Esophagus (tissue), 2 donors: ENCODE measurements around the gene KRTAP10-1. TPM values are rescaled to one million over a fixed set of nuclear protein-coding genes. Genes with fewer than 3 reads are reported as not detected.

ENCODE experiments used
- H3K27ac ChIP-seq, 2 donors: one replicate each; pipeline ENCODE4 v1.5.1; 2013; ENCODE audit warnings: low read depth in 2 of 2, mild to moderate bottlenecking in 2 of 2, inconsistent platforms in 1 of 2, low read length in 1 of 2, moderate library complexity in 1 of 2
- H3K27me3 ChIP-seq, 2 donors: one replicate each; pipeline ENCODE4 v1.6.1; 2013; ENCODE audit warnings: low read length in 2 of 2, control low read depth in 1 of 2, mild to moderate bottlenecking in 1 of 2; ENCODE audit not compliant: insufficient read depth in 2 of 2, control insufficient read depth in 1 of 2
- H3K36me3 ChIP-seq, 2 donors: one replicate each; pipeline ENCODE4 v1.6.1; 2013; ENCODE audit warnings: low read length in 1 of 2; ENCODE audit not compliant: control insufficient read depth in 2 of 2, insufficient read depth in 2 of 2
- H3K4me1 ChIP-seq, 2 donors: one replicate each; pipeline ENCODE4 v1.6.1; 2013; ENCODE audit warnings: low read length in 1 of 2; ENCODE audit not compliant: control insufficient read depth in 2 of 2, insufficient read depth in 2 of 2
- H3K4me3 ChIP-seq, 2 donors: one replicate each; pipeline ENCODE4 v1.5.1; 2013; ENCODE audit warnings: low read length in 2 of 2, mild to moderate bottlenecking in 2 of 2, low read depth in 1 of 2, moderate library complexity in 1 of 2
- H3K9me3 ChIP-seq, 2 donors: one replicate each; pipeline ENCODE4 v1.6.1; 2013; ENCODE audit warnings: mild to moderate bottlenecking in 2 of 2, low read depth in 1 of 2, low read length in 1 of 2, moderate library complexity in 1 of 2; ENCODE audit not compliant: control insufficient read depth in 2 of 2, insufficient read depth in 1 of 2
- WGBS, 2 donors: extraction: QIAGEN DNeasy Blood & Tissue Kit; methylation state at CpG; one replicate each; pipeline ENCODE4 v1.1.7; 2013; 5-methylcytosine and 5-hydroxymethylcytosine counted together
- polyA plus RNA-seq, 2 donors: library from polyadenylated mRNA; stranded (reverse); fragments of 200-250 nt; gene quantifications; one replicate each; pipeline ENCODE4 v1.2.3, GENCODE V29; 2013
- donor health status: healthy with polysubstance abuse.
- donor health status: Bipolar disorder and iron deficiency.

The KRTAP10-1 gene
- polyA plus RNA-seq, 2 donors, result not detected

GRCh38 chr21:44530903-44531605, 8.9 kb downstream of the KRTAP10-1 start:
- Histone ChIP-seq H3K27me3 (no peaks in the 10 kb centered on the region), H3K36me3 (no peaks in the 10 kb centered on the region), H3K4me1 (no peaks in the 10 kb centered on the region), H3K27ac (no peak overlapping the region), H3K9me3 (no peaks in the 10 kb centered on the region), H3K4me3 (no peak overlapping the region)
- 82 to 87% methylated on average over 23 of the region's 23 CpGs for WGBS, 2 donors

- WGBS, 2 donors, result 80 to 85% methylated on average over 7 of the region's 7 CpGs
- Histone ChIP-seq H3K36me3 (no peaks in the 10 kb centered on the region), H3K4me1 (no peaks in the 10 kb centered on the region), H3K27me3 (no peaks in the 10 kb centered on the region), H3K9me3 (no peaks in the 10 kb centered on the region), H3K4me3 (no peak overlapping the region), H3K27ac (no peak overlapping the region)
These were observed 9.6 kb downstream of the KRTAP10-1 start for GRCh38 chr21:44530221-44530902.

GRCh38 chr21:44529503-44530125, 10.4 kb downstream of the KRTAP10-1 start:
- H3K4me1 ChIP-seq, result no peaks in the 10 kb centered on the region
- H3K4me3 ChIP-seq, result no peak overlapping the region
- no peak overlapping the region for H3K27ac ChIP-seq
- WGBS, 2 donors, result 71 to 82% methylated on average over 23 of the region's 23 CpGs
- peaks cover 0 to 3% of the 10 kb centered on the region in 2 donors for H3K9me3 ChIP-seq
- H3K27me3 ChIP-seq, result no peaks in the 10 kb centered on the region
- no peaks in the 10 kb centered on the region for H3K36me3 ChIP-seq

GRCh38 chr21:44529011-44529421, 11.0 kb downstream of the KRTAP10-1 start:
- H3K27ac ChIP-seq, result no peak overlapping the region
- H3K27me3 ChIP-seq, result no peaks in the 10 kb centered on the region
- H3K4me3 ChIP-seq, result no peak overlapping the region
- 86 to 91% methylated on average over 17 of the region's 17 CpGs for WGBS, 2 donors
- H3K4me1 ChIP-seq, result no peaks in the 10 kb centered on the region
- H3K9me3 ChIP-seq, result peaks cover 0 to 3% of the 10 kb centered on the region in 2 donors
- H3K36me3 ChIP-seq, result no peaks in the 10 kb centered on the region

- Histone ChIP-seq H3K27ac (no peak overlapping the region), H3K27me3 (no peaks in the 10 kb centered on the region), H3K4me1 (no peaks in the 10 kb centered on the region), H3K4me3 (no peak overlapping the region), H3K9me3 (peaks cover 0 to 3% of the 10 kb centered on the region in 2 donors), H3K36me3 (no peaks in the 10 kb centered on the region)
- WGBS, 2 donors, result 84 to 87% methylated on average over 10 of the region's 10 CpGs
These were observed 11.4 kb downstream of the KRTAP10-1 start for GRCh38 chr21:44528634-44528995.

GRCh38 chr21:44527983-44528633, 11.9 kb downstream of the KRTAP10-1 start:
- no peak overlapping the region for H3K27ac ChIP-seq
- peaks cover 0 to 3% of the 10 kb centered on the region in 2 donors for H3K9me3 ChIP-seq
- H3K36me3 ChIP-seq, result no peaks in the 10 kb centered on the region
- H3K4me1 ChIP-seq, result no peaks in the 10 kb centered on the region
- no peaks in the 10 kb centered on the region for H3K27me3 ChIP-seq
- 79 to 81% methylated on average over 18 of the region's 18 CpGs for WGBS, 2 donors
- H3K4me3 ChIP-seq, result no peak overlapping the region

GRCh38 chr21:44527156-44527982, 12.6 kb downstream of the KRTAP10-1 start:
- peaks cover 0 to 3% of the 10 kb centered on the region in 2 donors for H3K9me3 ChIP-seq
- no peak overlapping the region for H3K4me3 ChIP-seq
- no peaks in the 10 kb centered on the region for H3K27me3 ChIP-seq
- H3K4me1 ChIP-seq, result no peaks in the 10 kb centered on the region
- 88 to 89% methylated on average over 37 of the region's 37 CpGs for WGBS, 2 donors
- no peak overlapping the region for H3K27ac ChIP-seq
- H3K36me3 ChIP-seq, result no peaks in the 10 kb centered on the region

- Histone ChIP-seq H3K9me3 (peaks cover 0 to 3% of the 10 kb centered on the region in 2 donors), H3K27me3 (no peaks in the 10 kb centered on the region), H3K4me3 (no peak overlapping the region), H3K36me3 (no peaks in the 10 kb centered on the region), H3K4me1 (no peaks in the 10 kb centered on the region), H3K27ac (no peak overlapping the region)
- 82 to 91% methylated on average over 12 of the region's 12 CpGs for WGBS, 2 donors
These were observed 13.6 kb downstream of the KRTAP10-1 start for GRCh38 chr21:44526096-44526997.
